HepG2 (cell line): Measurements from ENCODE around the gene ING5. TPM values are rescaled to one million over a fixed set of nuclear protein-coding genes. Genes with fewer than 3 reads are reported as not detected.

Source experiments
- ATAD3A ChIP-seq: sonication (generic); formaldehyde crosslinking; IDR thresholded peaks from 2 replicates; pipeline ENCODE4 v1.4.0; 2020; ENCODE audit warnings: missing genetic modification reagents
- ATF7-NPFF ChIP-seq: sonication (generic); formaldehyde crosslinking; IDR thresholded peaks from 2 replicates; pipeline ENCODE4 v1.8.1; 2023; ENCODE audit warnings: mild to moderate bottlenecking, low read depth, missing genetic modification reagents, moderate library complexity
- CBX1 ChIP-seq: IDR thresholded peaks from one replicate; pipeline ENCODE4 v1.6.1; 2016; ENCODE audit warnings: antibody characterized with exemption, low read depth
- FOXK2 ChIP-seq: fragments of 450-650 bp; IDR thresholded peaks from 2 replicates; pipeline ENCODE4 v1.6.1; 2016
- HMGA1 ChIP-seq: sonication (generic); formaldehyde crosslinking; conservative IDR thresholded peaks from 2 replicates; pipeline ENCODE4 v1.4.0; 2020; ENCODE audit warnings: missing genetic modification reagents
- MIXL1 ChIP-seq: IDR thresholded peaks from 2 replicates; pipeline ENCODE4 v1.6.1; 2016
- NCOA2 ChIP-seq: sonication (generic); formaldehyde crosslinking; IDR thresholded peaks from 2 replicates; pipeline ENCODE4 v1.8.0; 2022; ENCODE audit warnings: inconsistent platforms
- NFYB ChIP-seq: sonication (generic); formaldehyde crosslinking; IDR thresholded peaks from 2 replicates; pipeline ENCODE4 v1.4.0; 2020; ENCODE audit warnings: missing genetic modification reagents
- PHB2 ChIP-seq: fragments of 450-650 bp; IDR thresholded peaks from 2 replicates; pipeline ENCODE4 v1.6.1; 2018; ENCODE audit not compliant: partially characterized antibody
- RAD21 ChIP-seq: fragments of 450-650 bp; formaldehyde crosslinking; IDR thresholded peaks from 2 replicates; pipeline ENCODE4 v1.5.0; 2020; ENCODE audit warnings: mild to moderate bottlenecking
- RFXANK ChIP-seq: IDR thresholded peaks from 2 replicates; pipeline ENCODE4 v1.6.1; 2016
- THYN1 ChIP-seq: sonication (generic); formaldehyde crosslinking; IDR thresholded peaks from 2 replicates; pipeline ENCODE4 v1.8.1; 2023; ENCODE audit warnings: low read depth, mild to moderate bottlenecking, moderate library complexity, missing genetic modification reagents, borderline replicate concordance
- ZBTB21 ChIP-seq: sonication (generic); formaldehyde crosslinking; IDR thresholded peaks from 2 replicates; pipeline ENCODE4 v1.4.0; 2020; ENCODE audit warnings: missing genetic modification reagents
- ZFP37 ChIP-seq: sonication (generic); formaldehyde crosslinking; IDR thresholded peaks from 2 replicates; pipeline ENCODE4 v1.4.0; 2020; ENCODE audit warnings: missing genetic modification reagents, borderline replicate concordance
- ZNF160 ChIP-seq: sonication (generic); formaldehyde crosslinking; IDR thresholded peaks from 2 replicates; pipeline ENCODE4 v1.8.0; 2022; ENCODE audit warnings: mild to moderate bottlenecking, inconsistent platforms, missing genetic modification reagents
- ZNF20 ChIP-seq: sonication (generic); formaldehyde crosslinking; IDR thresholded peaks from 2 replicates; pipeline ENCODE4 v1.4.0; 2020; ENCODE audit warnings: mild to moderate bottlenecking, moderate library complexity, missing genetic modification reagents
- ZNF224 ChIP-seq: sonication (generic); formaldehyde crosslinking; IDR thresholded peaks from 2 replicates; pipeline ENCODE4 v1.5.0; 2020; ENCODE audit warnings: mild to moderate bottlenecking, missing genetic modification reagents
- ZNF383 ChIP-seq: sonication (generic); formaldehyde crosslinking; IDR thresholded peaks from 2 replicates; pipeline ENCODE4 v1.4.0; 2020; ENCODE audit warnings: missing genetic modification reagents, mild to moderate bottlenecking, borderline replicate concordance
- ZNF773 ChIP-seq: sonication (generic); formaldehyde crosslinking; IDR thresholded peaks from 2 replicates; pipeline ENCODE4 v1.4.0; 2020; ENCODE audit warnings: missing genetic modification reagents, borderline replicate concordance
- polyA plus RNA-seq, 8 experiments: library from polyadenylated mRNA; depleted of rRNA in 3 of 8; stranded (reverse) in 7 of 8; unstranded in 1 of 8; fragments of >200 nt; fragmentation: Illumina TruSeq in 4 of 8; extraction: Trizol in 4 of 8; gene quantifications; 2 replicates each; pipeline versions ENCODE4 v1.2.1 to v1.2.3, GENCODE V29; 2011 to 2016; ENCODE audit warnings: low read depth in 4 of 8, missing spikeins in 1 of 8, mixed read lengths in 1 of 8; ENCODE audit not compliant: insufficient read depth in 1 of 8
- total RNA-seq, 5 experiments: library from RNA; depleted of rRNA; stranded (reverse); fragments of >200 nt; fragmentation: Illumina TruSeq; extraction: Trizol; gene quantifications; 2 replicates each; pipeline ENCODE4 v1.2.3, GENCODE V29; 2016; ENCODE audit warnings: low read depth in 1 of 5
- TF ChIP-seq, protein P1 (sequence below): sonication (generic); formaldehyde crosslinking; IDR thresholded peaks from 2 replicates; pipeline ENCODE4 v1.5.0; 2020; ENCODE audit warnings: missing genetic modification reagents
- TF ChIP-seq, protein P2 (sequence below): sonication (generic); formaldehyde crosslinking; conservative IDR thresholded peaks from 2 replicates; pipeline ENCODE4 v1.8.0; 2022; ENCODE audit warnings: mild to moderate bottlenecking, moderate library complexity, missing genetic modification reagents
- TF ChIP-seq, protein P3 (sequence below): sonication (generic); formaldehyde crosslinking; IDR thresholded peaks from 2 replicates; pipeline ENCODE4 v1.8.1; 2022; ENCODE audit warnings: mild to moderate bottlenecking, missing genetic modification reagents
- TF ChIP-seq, protein P4 (sequence below): sonication (generic); formaldehyde crosslinking; IDR thresholded peaks from 2 replicates; pipeline ENCODE4 v1.4.0; 2020; ENCODE audit warnings: low read depth, missing genetic modification reagents
- TF ChIP-seq, protein P5 (sequence below): IDR thresholded peaks from 2 replicates; pipeline ENCODE4 v1.6.1; 2012; ENCODE audit warnings: inconsistent platforms

Gene ING5
- total and polyA plus RNA-seq, 2 of the 13 experiments (the other 11 are each of a cell fraction or from before 2014, with no cell fraction given): 61.9 to 71.9 TPM

DNA sequence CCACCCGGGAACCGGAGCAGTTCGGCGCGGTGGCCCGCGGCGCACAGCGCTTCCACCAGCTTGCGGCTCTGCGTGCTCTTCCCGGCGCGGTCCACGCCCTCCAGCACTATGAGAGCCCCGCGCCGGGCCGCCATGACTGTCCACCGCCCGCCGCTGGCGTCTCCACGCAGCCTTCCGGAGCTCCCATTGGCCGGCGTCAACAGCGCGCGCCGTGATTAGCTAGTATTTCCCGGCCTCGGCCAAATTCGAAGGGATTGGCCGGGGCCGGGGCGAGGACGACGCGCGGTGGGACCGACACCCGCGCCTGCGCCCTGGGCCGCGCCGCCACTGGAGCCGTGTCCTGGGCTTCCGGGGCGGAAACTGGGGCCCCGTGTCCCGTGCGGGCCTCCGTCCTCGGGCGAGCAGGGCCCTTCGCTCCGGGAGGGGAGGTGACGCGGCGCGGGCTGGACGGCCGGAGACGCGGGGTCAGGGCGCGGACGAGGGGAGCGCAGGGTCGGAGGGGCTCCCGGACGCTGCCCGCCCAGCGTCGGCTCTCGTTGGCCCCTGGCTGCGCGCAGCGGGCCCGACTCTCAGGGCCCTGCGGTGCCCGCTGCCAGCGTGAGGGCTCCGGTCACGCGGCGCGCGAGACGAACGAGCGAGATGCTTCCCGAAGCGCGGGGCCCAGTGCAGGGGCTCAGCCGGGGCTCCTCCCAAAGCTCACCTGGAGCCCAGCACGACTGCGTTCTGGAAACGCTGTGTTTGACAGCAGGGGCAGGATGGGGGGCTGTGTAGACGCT, 15.0 kb upstream of the ING5 start, which contains the start of gene DTYMK (continued):
- TF ChIP-seq, protein P1, sequence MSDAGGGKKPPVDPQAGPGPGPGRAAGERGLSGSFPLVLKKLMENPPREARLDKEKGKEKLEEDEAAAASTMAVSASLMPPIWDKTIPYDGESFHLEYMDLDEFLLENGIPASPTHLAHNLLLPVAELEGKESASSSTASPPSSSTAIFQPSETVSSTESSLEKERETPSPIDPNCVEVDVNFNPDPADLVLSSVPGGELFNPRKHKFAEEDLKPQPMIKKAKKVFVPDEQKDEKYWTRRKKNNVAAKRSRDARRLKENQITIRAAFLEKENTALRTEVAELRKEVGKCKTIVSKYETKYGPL (CRISPR knock-in tag): peak; percentile 72; the same call in 1 of the 2 replicates
- no peak for TF ChIP-seq HMGA1
- no peak for TF ChIP-seq PHB2
- 0 out of 2 replicates have a peak, but pooled peaks have one; percentile 62 for TF ChIP-seq ZFP37
- peak; percentile 54 for TF ChIP-seq CBX1
- no peak for TF ChIP-seq ZNF383 (CRISPR knock-in tag)
- peak; percentile 18; the same call in 1 of the 2 replicates for TF ChIP-seq ZNF20
- TF ChIP-seq, protein P2, sequence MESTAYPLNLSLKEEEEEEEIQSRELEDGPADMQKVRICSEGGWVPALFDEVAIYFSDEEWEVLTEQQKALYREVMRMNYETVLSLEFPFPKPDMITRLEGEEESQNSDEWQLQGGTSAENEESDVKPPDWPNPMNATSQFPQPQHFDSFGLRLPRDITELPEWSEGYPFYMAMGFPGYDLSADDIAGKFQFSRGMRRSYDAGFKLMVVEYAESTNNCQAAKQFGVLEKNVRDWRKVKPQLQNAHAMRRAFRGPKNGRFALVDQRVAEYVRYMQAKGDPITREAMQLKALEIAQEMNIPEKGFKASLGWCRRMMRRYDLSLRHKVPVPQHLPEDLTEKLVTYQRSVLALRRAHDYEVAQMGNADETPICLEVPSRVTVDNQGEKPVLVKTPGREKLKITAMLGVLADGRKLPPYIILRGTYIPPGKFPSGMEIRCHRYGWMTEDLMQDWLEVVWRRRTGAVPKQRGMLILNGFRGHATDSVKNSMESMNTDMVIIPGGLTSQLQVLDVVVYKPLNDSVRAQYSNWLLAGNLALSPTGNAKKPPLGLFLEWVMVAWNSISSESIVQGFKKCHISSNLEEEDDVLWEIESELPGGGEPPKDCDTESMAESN (CRISPR knock-in tag): peak; percentile 98
- no peak for TF ChIP-seq ZBTB21
- TF ChIP-seq ATAD3A (CRISPR knock-in tag): no peak
- peak; percentile 37; the same call in 1 of the 2 replicates for TF ChIP-seq NCOA2
- TF ChIP-seq ZNF773: peak; percentile 96
- TF ChIP-seq, protein P3, sequence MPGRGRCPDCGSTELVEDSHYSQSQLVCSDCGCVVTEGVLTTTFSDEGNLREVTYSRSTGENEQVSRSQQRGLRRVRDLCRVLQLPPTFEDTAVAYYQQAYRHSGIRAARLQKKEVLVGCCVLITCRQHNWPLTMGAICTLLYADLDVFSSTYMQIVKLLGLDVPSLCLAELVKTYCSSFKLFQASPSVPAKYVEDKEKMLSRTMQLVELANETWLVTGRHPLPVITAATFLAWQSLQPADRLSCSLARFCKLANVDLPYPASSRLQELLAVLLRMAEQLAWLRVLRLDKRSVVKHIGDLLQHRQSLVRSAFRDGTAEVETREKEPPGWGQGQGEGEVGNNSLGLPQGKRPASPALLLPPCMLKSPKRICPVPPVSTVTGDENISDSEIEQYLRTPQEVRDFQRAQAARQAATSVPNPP (CRISPR knock-in tag): peak; percentile 91
- TF ChIP-seq, protein P4, sequence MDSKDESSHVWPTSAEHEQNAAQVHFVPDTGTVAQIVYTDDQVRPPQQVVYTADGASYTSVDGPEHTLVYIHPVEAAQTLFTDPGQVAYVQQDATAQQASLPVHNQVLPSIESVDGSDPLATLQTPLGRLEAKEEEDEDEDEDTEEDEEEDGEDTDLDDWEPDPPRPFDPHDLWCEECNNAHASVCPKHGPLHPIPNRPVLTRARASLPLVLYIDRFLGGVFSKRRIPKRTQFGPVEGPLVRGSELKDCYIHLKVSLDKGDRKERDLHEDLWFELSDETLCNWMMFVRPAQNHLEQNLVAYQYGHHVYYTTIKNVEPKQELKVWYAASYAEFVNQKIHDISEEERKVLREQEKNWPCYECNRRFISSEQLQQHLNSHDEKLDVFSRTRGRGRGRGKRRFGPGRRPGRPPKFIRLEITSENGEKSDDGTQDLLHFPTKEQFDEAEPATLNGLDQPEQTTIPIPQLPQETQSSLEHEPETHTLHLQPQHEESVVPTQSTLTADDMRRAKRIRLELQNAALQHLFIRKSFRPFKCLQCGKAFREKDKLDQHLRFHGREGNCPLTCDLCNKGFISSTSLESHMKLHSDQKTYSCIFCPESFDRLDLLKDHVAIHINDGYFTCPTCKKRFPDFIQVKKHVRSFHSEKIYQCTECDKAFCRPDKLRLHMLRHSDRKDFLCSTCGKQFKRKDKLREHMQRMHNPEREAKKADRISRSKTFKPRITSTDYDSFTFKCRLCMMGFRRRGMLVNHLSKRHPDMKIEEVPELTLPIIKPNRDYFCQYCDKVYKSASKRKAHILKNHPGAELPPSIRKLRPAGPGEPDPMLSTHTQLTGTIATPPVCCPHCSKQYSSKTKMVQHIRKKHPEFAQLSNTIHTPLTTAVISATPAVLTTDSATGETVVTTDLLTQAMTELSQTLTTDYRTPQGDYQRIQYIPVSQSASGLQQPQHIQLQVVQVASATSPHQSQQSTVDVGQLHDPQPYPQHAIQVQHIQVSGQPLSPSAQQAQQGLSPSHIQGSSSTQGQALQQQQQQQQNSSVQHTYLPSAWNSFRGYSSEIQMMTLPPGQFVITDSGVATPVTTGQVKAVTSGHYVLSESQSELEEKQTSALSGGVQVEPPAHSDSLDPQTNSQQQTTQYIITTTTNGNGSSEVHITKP (CRISPR knock-in tag): no peak; the same call in 1 of the 2 replicates
- peak; percentile 93 for TF ChIP-seq NFYB
- TF ChIP-seq RAD21 (CRISPR knock-in tag): peak; percentile 81
- TF ChIP-seq ZNF160 (CRISPR knock-in tag): peak; percentile 11
- no peak for TF ChIP-seq RFXANK (CRISPR knock-in tag)
- peak; percentile 20; the same call in 1 of the 2 replicates for TF ChIP-seq ZNF224 (CRISPR knock-in tag)
- TF ChIP-seq THYN1 (CRISPR knock-in tag): peak; percentile 17; the same call in 1 of the 2 replicates
- peak; percentile 65; the same call in 1 of the 2 replicates for TF ChIP-seq FOXK2
- TF ChIP-seq, protein P5, sequence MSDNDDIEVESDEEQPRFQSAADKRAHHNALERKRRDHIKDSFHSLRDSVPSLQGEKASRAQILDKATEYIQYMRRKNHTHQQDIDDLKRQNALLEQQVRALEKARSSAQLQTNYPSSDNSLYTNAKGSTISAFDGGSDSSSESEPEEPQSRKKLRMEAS: peak; percentile 93
- TF ChIP-seq ATF7-NPFF (CRISPR knock-in tag): peak; percentile 96
- no peak for TF ChIP-seq MIXL1 (CRISPR knock-in tag)
